ENCODE results near the gene ZC3H11A.

- TF ChIP-seq EZH2 (IDR thresholded peaks at IDR 0.05; ENCODE audit: low read depth, unreplicated experiment) (no peak), CTCF (conservative IDR thresholded peaks at IDR 0.05; ENCODE audit: low read depth in 2 of 2) (no peak), CREB1 (CRISPR knock-in tag; IDR thresholded peaks at IDR 0.05; ENCODE audit: low read depth) (no peak), POLR2AphosphoS5 (IDR thresholded peaks at IDR 0.05; ENCODE audit: low read depth) (no peak), EZH2phosphoT487 (IDR thresholded peaks at IDR 0.05; ENCODE audit: unreplicated experiment) (no peak)
These were observed 11.8 kb downstream of the ZC3H11A start for GRCh38 chr1:203807196-203807595.
